ENCODE measurements around the gene SYT11. TPM values are rescaled to one million over a fixed set of nuclear protein-coding genes. Genes with fewer than 3 reads are reported as not detected.

Gene SYT11
- total RNA-seq, 1 donor from 2014 or later, result 22.3 TPM

DNA sequence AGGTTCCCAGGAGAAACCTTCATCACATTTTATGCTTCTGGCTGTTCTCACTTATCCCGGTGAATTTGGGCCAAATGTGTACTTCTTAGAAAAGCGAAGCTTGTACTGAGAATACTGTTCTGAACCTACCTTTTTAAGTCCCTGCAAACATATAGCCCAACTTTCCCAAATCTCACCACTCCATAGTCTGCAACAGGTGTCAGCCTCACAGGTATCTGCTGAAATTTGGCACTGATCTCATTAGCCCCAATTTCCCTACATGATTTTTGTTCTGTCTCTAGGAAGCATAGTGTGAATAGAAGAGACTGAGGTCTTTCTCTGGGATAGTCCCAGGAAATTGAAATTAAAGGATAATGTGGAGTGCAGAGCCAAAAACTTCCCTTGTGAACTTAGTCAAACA lies 40.3 kb downstream of the SYT11 start:
- FAIRE-seq (no peak), DNase-seq (ENCODE audit: low read depth) (no peak)
- TF ChIP-seq CTCF (IDR thresholded peaks at IDR 0.05; ENCODE audit: insufficient read depth, low read depth, low read length), result no peak
- TF ChIP-seq EZH2 (IDR thresholded peaks at IDR 0.05; ENCODE audit: insufficient read depth, low read length), result no peak
- Histone ChIP-seq H3K9me3 (ENCODE audit: insufficient read depth, low read depth, low read length) (no peaks in the 10 kb centered on the region), H2AFZ (ENCODE audit: low read depth, low read length) (no peak overlapping the region), H3K27ac (ENCODE audit: low read depth, low read length) (no peak overlapping the region), H3K79me2 (ENCODE audit: insufficient read depth, low read length) (no peaks in the 10 kb centered on the region), H3K27me3 (ENCODE audit: insufficient read depth, low read length) (no peaks in the 10 kb centered on the region), H3K9ac (ENCODE audit: low read length) (no peak overlapping the region), H3K4me1 (ENCODE audit: insufficient read depth, low read length) (no peaks in the 10 kb centered on the region), H3K36me3 (ENCODE audit: insufficient read depth, low read length) (peaks cover 47% of the 10 kb centered on the region), H3K4me2 (ENCODE audit: low read length) (no peak overlapping the region), H4K20me1 (ENCODE audit: insufficient read depth, low read length) (peaks cover 11% of the 10 kb centered on the region), H3K4me3 (ENCODE audit: insufficient read depth, low read depth, low read length) (no peak overlapping the region)
- H3K9me3 Mint-ChIP-seq (ENCODE audit: unreplicated experiment), result no peaks in the 10 kb centered on the region
- no peaks in the 10 kb centered on the region for H3K4me1 Mint-ChIP-seq (ENCODE audit: low read depth, unreplicated experiment)
- no peak overlapping the region for H3K27ac Mint-ChIP-seq (ENCODE audit: unreplicated experiment)
- no peak overlapping the region for H3K4me3 Mint-ChIP-seq (ENCODE audit: unreplicated experiment)
- H3K27me3 Mint-ChIP-seq (ENCODE audit: low read depth, unreplicated experiment), result no peaks in the 10 kb centered on the region
- peaks cover 18% of the 10 kb centered on the region for H3K36me3 Mint-ChIP-seq (ENCODE audit: low read depth, unreplicated experiment)

- Mint-ChIP-seq H3K27ac (ENCODE audit: unreplicated experiment) (no peak overlapping the region), H3K9me3 (ENCODE audit: unreplicated experiment) (no peaks in the 10 kb centered on the region), H3K36me3 (ENCODE audit: low read depth, unreplicated experiment) (peaks cover 20% of the 10 kb centered on the region), H3K4me1 (ENCODE audit: low read depth, unreplicated experiment) (no peaks in the 10 kb centered on the region), H3K4me3 (ENCODE audit: unreplicated experiment) (no peak overlapping the region), H3K27me3 (ENCODE audit: low read depth, unreplicated experiment) (no peaks in the 10 kb centered on the region)
- H4K20me1 ChIP-seq (ENCODE audit: insufficient read depth, low read length), result peaks cover 11% of the 10 kb centered on the region
- H3K27me3 ChIP-seq (ENCODE audit: insufficient read depth, low read length), result no peaks in the 10 kb centered on the region
- no peak overlapping the region for H3K27ac ChIP-seq (ENCODE audit: low read depth, low read length)
- H3K4me3 ChIP-seq (ENCODE audit: insufficient read depth, low read depth, low read length), result no peak overlapping the region
- no peak overlapping the region for H3K4me2 ChIP-seq (ENCODE audit: low read length)
- no peaks in the 10 kb centered on the region for H3K4me1 ChIP-seq (ENCODE audit: insufficient read depth, low read length)
- no peak for FAIRE-seq
- H3K9ac ChIP-seq (ENCODE audit: low read length), result no peak overlapping the region
- no peak overlapping the region for H2AFZ ChIP-seq (ENCODE audit: low read depth, low read length)
- H3K9me3 ChIP-seq (ENCODE audit: insufficient read depth, low read depth, low read length), result no peaks in the 10 kb centered on the region
- DNase-seq (ENCODE audit: low read depth), result no peak
- TF ChIP-seq CTCF (IDR thresholded peaks at IDR 0.05; ENCODE audit: insufficient read depth, low read depth, low read length) (no peak), EZH2 (IDR thresholded peaks at IDR 0.05; ENCODE audit: insufficient read depth, low read length) (no peak)
- H3K79me2 ChIP-seq (ENCODE audit: insufficient read depth, low read length), result no peaks in the 10 kb centered on the region
- H3K36me3 ChIP-seq (ENCODE audit: insufficient read depth, low read length), result peaks cover 51% of the 10 kb centered on the region
Measured at GRCh38 chr1:155900161-155900560, 40.8 kb downstream of the SYT11 start.

DNA sequence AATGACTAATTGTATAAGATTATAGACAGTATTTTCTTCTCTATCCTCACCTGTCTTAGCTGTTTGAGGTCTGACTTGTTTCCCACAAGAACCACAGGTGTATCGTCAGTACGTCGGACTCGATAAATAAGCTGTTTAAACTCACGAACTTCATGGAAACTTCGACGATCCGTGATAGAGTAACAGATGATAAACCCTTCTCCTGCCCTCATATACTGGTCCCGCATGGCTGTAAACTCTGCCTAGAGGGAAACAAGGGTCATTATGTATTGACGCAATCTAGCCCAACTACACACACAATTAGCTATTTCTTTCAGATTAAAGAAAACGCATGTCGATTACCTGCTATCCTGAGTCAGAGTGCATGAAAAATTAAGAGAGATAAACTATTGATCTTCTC lies 44.9 kb downstream of the SYT11 start:
- H3K36me3 Mint-ChIP-seq (ENCODE audit: low read depth, unreplicated experiment), result peaks cover 15% of the 10 kb centered on the region
- Histone ChIP-seq H4K20me1 (ENCODE audit: insufficient read depth, low read length) (peaks cover 11% of the 10 kb centered on the region), H3K4me3 (ENCODE audit: insufficient read depth, low read depth, low read length) (no peak overlapping the region), H3K9me3 (ENCODE audit: insufficient read depth, low read depth, low read length) (no peaks in the 10 kb centered on the region), H3K36me3 (ENCODE audit: insufficient read depth, low read length) (peaks cover 46% of the 10 kb centered on the region), H3K79me2 (ENCODE audit: insufficient read depth, low read length) (peaks cover 12% of the 10 kb centered on the region), H3K4me2 (ENCODE audit: low read length) (no peak overlapping the region), H3K9ac (ENCODE audit: low read length) (no peak overlapping the region), H3K4me1 (ENCODE audit: insufficient read depth, low read length) (no peaks in the 10 kb centered on the region), H2AFZ (ENCODE audit: low read depth, low read length) (no peak overlapping the region), H3K27me3 (ENCODE audit: insufficient read depth, low read length) (no peaks in the 10 kb centered on the region), H3K27ac (ENCODE audit: low read depth, low read length) (no peak overlapping the region)
- H3K9me3 Mint-ChIP-seq (ENCODE audit: unreplicated experiment), result no peaks in the 10 kb centered on the region
- peaks cover 5% of the 10 kb centered on the region for H3K4me1 Mint-ChIP-seq (ENCODE audit: low read depth, unreplicated experiment)
- FAIRE-seq, result no peak
- H3K27ac Mint-ChIP-seq (ENCODE audit: unreplicated experiment), result no peak overlapping the region
- no peak overlapping the region for H3K4me3 Mint-ChIP-seq (ENCODE audit: unreplicated experiment)
- no peak for DNase-seq (ENCODE audit: low read depth)
- no peak for TF ChIP-seq CTCF (IDR thresholded peaks at IDR 0.05; ENCODE audit: insufficient read depth, low read depth, low read length)
- TF ChIP-seq EZH2 (IDR thresholded peaks at IDR 0.05; ENCODE audit: insufficient read depth, low read length), result no peak
- H3K27me3 Mint-ChIP-seq (ENCODE audit: low read depth, unreplicated experiment), result no peaks in the 10 kb centered on the region

Measured in astrocyte (in vitro differentiated cells and primary cell).